Smooth muscle cell (in vitro differentiated cells): Measurements from ENCODE around the gene NDFIP2. TPM values are rescaled to one million over a fixed set of nuclear protein-coding genes. Genes with fewer than 3 reads are reported as not detected.
A peak's percentile ranks its signal among the peaks of the same experiment; 100 is the strongest.

Source experiments
- DNase-seq: peaks from one replicate; lab custom pipeline; 2025; ENCODE audit not compliant: unreplicated experiment; lab: John Stamatoyannopoulos, UW
- H2AFZ ChIP-seq: fragments of 200-600 bp; sonication (generic); 2 replicates; pipeline ENCODE4 v1.6.0; 2016; ENCODE audit warnings: antibody characterized with exemption, low read depth, mild to moderate bottlenecking
- H3F3A ChIP-seq: fragments of 200-600 bp; sonication (generic); 2 replicates; pipeline ENCODE4 v1.6.0; 2017; ENCODE audit warnings: antibody characterized with exemption, low read depth
- H3K27ac ChIP-seq: fragments of 200-600 bp; sonication (generic); 2 replicates; pipeline ENCODE4 v1.5.1; 2016; ENCODE audit warnings: low read depth, mild to moderate bottlenecking
- H3K27me3 ChIP-seq: fragments of 200-600 bp; sonication (generic); 2 replicates; pipeline ENCODE4 v1.6.1; 2016; ENCODE audit warnings: low read depth, mild to moderate bottlenecking
- H3K36me3 ChIP-seq: fragments of 200-600 bp; sonication (generic); 2 replicates; pipeline ENCODE4 v1.5.1; 2016; ENCODE audit warnings: low read depth
- H3K4me1 ChIP-seq: fragments of 200-600 bp; sonication (generic); 2 replicates; pipeline ENCODE4 v1.5.1; 2016; ENCODE audit warnings: low read depth
- H3K4me2 ChIP-seq: fragments of 200-600 bp; sonication (generic); 2 replicates; pipeline ENCODE4 v1.6.0; 2016; ENCODE audit warnings: mild to moderate bottlenecking
- H3K4me3 ChIP-seq: fragments of 200-600 bp; sonication (generic); 2 replicates; pipeline ENCODE4 v1.5.1; 2016; ENCODE audit warnings: mild to moderate bottlenecking
- H3K79me2 ChIP-seq: fragments of 200-600 bp; sonication (generic); 2 replicates; pipeline ENCODE4 v1.6.0; 2016; ENCODE audit warnings: low read depth, mild to moderate bottlenecking
- H3K9ac ChIP-seq: fragments of 200-600 bp; sonication (generic); 2 replicates; pipeline ENCODE4 v1.6.0; 2016; ENCODE audit warnings: low read depth
- H3K9me3 ChIP-seq: fragments of 200-600 bp; sonication (generic); replicated peaks from 2 replicates; pipeline ENCODE4 v1.5.1; 2016; ENCODE audit warnings: low read depth
- H4K20me1 ChIP-seq: fragments of 200-600 bp; sonication (generic); 2 replicates; pipeline ENCODE4 v1.6.0; 2016; ENCODE audit warnings: low read depth
- CTCF ChIP-seq: fragments of 200-600 bp; sonication (generic); IDR thresholded peaks from 2 replicates; pipeline ENCODE4 v1.5.1; 2017; ENCODE audit warnings: borderline replicate concordance, mild to moderate bottlenecking, antibody characterized with exemption; ENCODE audit not compliant: insufficient read depth, poor library complexity, severe bottlenecking
- WGBS: methylation state at CpG from one replicate; pipeline ENCODE4 v1.1.7; 2016; ENCODE audit warnings: low lambda C conversion rate; 5-methylcytosine and 5-hydroxymethylcytosine counted together
- polyA plus RNA-seq: library from polyadenylated mRNA; unstranded; fragments of >200 nt; fragmentation: Nextera tagmentation; extraction: Ambion mirVana; gene quantifications from 2 replicates; pipeline ENCODE4 v1.2.1, GENCODE V29; 2016
- total RNA-seq: library from RNA; depleted of rRNA; stranded (reverse); fragments of >200 nt; gene quantifications from 2 replicates; pipeline ENCODE4 v1.2.3, GENCODE V29; 2014

Gene NDFIP2
- total and polyA plus RNA-seq, 2 experiments from 2014 or later: 34.0 to 75.6 TPM

- H3K36me3 ChIP-seq: no peaks in the 10 kb centered on the region
- peak overlapping the region; percentile 21 for H3K27ac ChIP-seq
- no peaks in the 10 kb centered on the region for H3F3A ChIP-seq
- DNase-seq: no peak
- peak overlapping the region; percentile 32 for H3K4me2 ChIP-seq
- no peaks in the 10 kb centered on the region for H3K4me1 ChIP-seq
- H2AFZ ChIP-seq: no peak overlapping the region
- H3K27me3 ChIP-seq: no peaks in the 10 kb centered on the region
- 43% methylated on average over 2 of the region's 2 CpGs for WGBS
- no peak for TF ChIP-seq CTCF
- no peaks in the 10 kb centered on the region for H4K20me1 ChIP-seq
- no peaks in the 10 kb centered on the region for H3K9me3 ChIP-seq
- H3K9ac ChIP-seq: no peak overlapping the region
- no peaks in the 10 kb centered on the region for H3K79me2 ChIP-seq
- H3K4me3 ChIP-seq: no peak overlapping the region
These were observed 122.0 kb downstream of the NDFIP2 start for GRCh38 chr13:79602936-79603335.

GRCh38 chr13:79604752-79605151 is 123.8 kb downstream of the NDFIP2 start:
- TF ChIP-seq CTCF: no peak
- Histone ChIP-seq H3K27ac (peak overlapping the region; percentile 29), H2AFZ (peak overlapping the region; percentile 53), H3F3A (no peaks in the 10 kb centered on the region), H3K9ac (no peak overlapping the region), H4K20me1 (no peaks in the 10 kb centered on the region), H3K36me3 (no peaks in the 10 kb centered on the region), H3K79me2 (no peaks in the 10 kb centered on the region), H3K27me3 (no peaks in the 10 kb centered on the region), H3K4me3 (no peak overlapping the region), H3K4me1 (no peaks in the 10 kb centered on the region), H3K4me2 (peak overlapping the region; percentile 53), H3K9me3 (no peaks in the 10 kb centered on the region)
- DNase-seq: no peak
- 48% methylated on average over 2 of the region's 2 CpGs for WGBS

Other genes with a start within 250 kb of the NDFIP2 start
- 45.5 and 49.4 TPM in 2 replicates for gene RBM26, start 74.9 kb upstream of the NDFIP2 start, total RNA-seq
- gene RBM26, start 74.9 kb upstream of the NDFIP2 start, polyA plus RNA-seq: 11.8 and 14.6 TPM in 2 replicates